HG02571 (cell line): ENCODE measurements around the gene VPS13D.
"Not testable (repeated sequence)": the region's sequence is repeated elsewhere in the genome, so short reads cannot be mapped to it uniquely, and the experiment has no call there.

Experiments used
- ATAC-seq: cut with Tn5 transposase; IDR thresholded peaks from one replicate; pipeline ENCODE4 v1.9.1; 2021; ENCODE audit warnings: mild to moderate bottlenecking, moderate library complexity; ENCODE audit not compliant: unreplicated experiment

Gene VPS13D

GRCh38 chr1:12444329-12444841 lies 214.6 kb downstream of the VPS13D start:
- ATAC-seq = no peak

GRCh38 chr1:12445257-12445656 lies 215.4 kb downstream of the VPS13D start:
- no peak for ATAC-seq

GRCh38 chr1:12446593-12446992 lies 216.8 kb downstream of the VPS13D start:
- no peak for ATAC-seq

GRCh38 chr1:12447307-12447706 lies 217.5 kb downstream of the VPS13D start:
- no peak for ATAC-seq

- ATAC-seq = no peak
Measured at GRCh38 chr1:12447849-12448312, 218.1 kb downstream of the VPS13D start.

- no peak for ATAC-seq
Measured at GRCh38 chr1:12448746-12449177, 218.9 kb downstream of the VPS13D start.

GRCh38 chr1:12450090-12450755 lies 220.4 kb downstream of the VPS13D start:
- no peak for ATAC-seq

- ATAC-seq = no peak
Measured at GRCh38 chr1:12450756-12451559, 221.1 kb downstream of the VPS13D start.

GRCh38 chr1:12451560-12451900 lies 221.7 kb downstream of the VPS13D start:
- no peak for ATAC-seq

GRCh38 chr1:12452262-12452661 lies 222.4 kb downstream of the VPS13D start:
- no peak for ATAC-seq

- no peak for ATAC-seq
Measured at GRCh38 chr1:12453400-12454343, 223.8 kb downstream of the VPS13D start.

GRCh38 chr1:12454406-12455391 lies 224.9 kb downstream of the VPS13D start:
- no peak for ATAC-seq

GRCh38 chr1:12456081-12456480 lies 226.3 kb downstream of the VPS13D start:
- ATAC-seq = not testable (repeated sequence)

- ATAC-seq = no peak
Measured at GRCh38 chr1:12456979-12457378, 227.1 kb downstream of the VPS13D start.

- no peak for ATAC-seq
Measured at GRCh38 chr1:12457771-12458170, 227.9 kb downstream of the VPS13D start.

GRCh38 chr1:12458571-12458970 lies 228.7 kb downstream of the VPS13D start:
- ATAC-seq = no peak

GRCh38 chr1:12460121-12460520 lies 230.3 kb downstream of the VPS13D start:
- ATAC-seq = no peak

- no peak for ATAC-seq
Measured at GRCh38 chr1:12460911-12461621, 231.2 kb downstream of the VPS13D start.

GRCh38 chr1:12461754-12462153 lies 231.9 kb downstream of the VPS13D start:
- ATAC-seq = no peak
